ENCODE measurements around the gene EPHA6.

EPHA6 gene

GRCh38 chr3:97552186-97552585 lies 737.8 kb downstream of the EPHA6 start:
- TF ChIP-seq CTCF (IDR thresholded peaks at IDR 0.05; ENCODE audit: low read depth, low read length): no peak
- no peak overlapping the region for H3K27ac ChIP-seq
- H3K27me3 ChIP-seq (ENCODE audit: insufficient read depth, low read depth, severe bottlenecking): no peaks in the 10 kb centered on the region
- H3K36me3 ChIP-seq: no peaks in the 10 kb centered on the region
- no peak overlapping the region for H3K4me3 ChIP-seq (ENCODE audit: low read depth, low read length)
- H3K9me3 ChIP-seq (ENCODE audit: severe bottlenecking): no peaks in the 10 kb centered on the region
- DNase-seq: no peak

GRCh38 chr3:97575742-97576141 lies 761.3 kb downstream of the EPHA6 start:
- Histone ChIP-seq H3K9me3 (ENCODE audit: severe bottlenecking) (no peaks in the 10 kb centered on the region), H3K27me3 (ENCODE audit: insufficient read depth, low read depth, severe bottlenecking) (no peaks in the 10 kb centered on the region), H3K27ac (no peak overlapping the region), H3K4me3 (ENCODE audit: low read depth, low read length) (no peak overlapping the region), H3K36me3 (no peaks in the 10 kb centered on the region)
- TF ChIP-seq CTCF (IDR thresholded peaks at IDR 0.05; ENCODE audit: low read depth, low read length): no peak
- DNase-seq: no peak

- Histone ChIP-seq H3K9me3 (ENCODE audit: severe bottlenecking) (no peaks in the 10 kb centered on the region), H3K36me3 (no peaks in the 10 kb centered on the region), H3K4me3 (ENCODE audit: low read depth, low read length) (no peak overlapping the region), H3K27ac (no peak overlapping the region), H3K27me3 (ENCODE audit: insufficient read depth, low read depth, severe bottlenecking) (no peaks in the 10 kb centered on the region)
- DNase-seq: no peak
- TF ChIP-seq CTCF (IDR thresholded peaks at IDR 0.05; ENCODE audit: low read depth, low read length): no peak
These were observed 761.8 kb downstream of the EPHA6 start for GRCh38 chr3:97576221-97576620.

- no peak for DNase-seq
- no peaks in the 10 kb centered on the region for H3K36me3 ChIP-seq
- H3K27ac ChIP-seq: no peak overlapping the region
- H3K9me3 ChIP-seq (ENCODE audit: severe bottlenecking): no peaks in the 10 kb centered on the region
- no peak for TF ChIP-seq CTCF (IDR thresholded peaks at IDR 0.05; ENCODE audit: low read depth, low read length)
- no peaks in the 10 kb centered on the region for H3K27me3 ChIP-seq (ENCODE audit: insufficient read depth, low read depth, severe bottlenecking)
- H3K4me3 ChIP-seq (ENCODE audit: low read depth, low read length): no peak overlapping the region
These were observed 765.0 kb downstream of the EPHA6 start for GRCh38 chr3:97579365-97579764.

GRCh38 chr3:97610626-97611025 lies 796.2 kb downstream of the EPHA6 start:
- Histone ChIP-seq H3K4me3 (ENCODE audit: low read depth, low read length) (no peak overlapping the region), H3K9me3 (ENCODE audit: severe bottlenecking) (no peaks in the 10 kb centered on the region), H3K27ac (no peak overlapping the region), H3K27me3 (ENCODE audit: insufficient read depth, low read depth, severe bottlenecking) (no peaks in the 10 kb centered on the region), H3K36me3 (no peaks in the 10 kb centered on the region)
- DNase-seq: no peak
- no peak for TF ChIP-seq CTCF (IDR thresholded peaks at IDR 0.05; ENCODE audit: low read depth, low read length)

GRCh38 chr3:97612632-97613031 lies 798.2 kb downstream of the EPHA6 start:
- H3K36me3 ChIP-seq: no peaks in the 10 kb centered on the region
- no peaks in the 10 kb centered on the region for H3K9me3 ChIP-seq (ENCODE audit: severe bottlenecking)
- no peak overlapping the region for H3K4me3 ChIP-seq (ENCODE audit: low read depth, low read length)
- TF ChIP-seq CTCF (IDR thresholded peaks at IDR 0.05; ENCODE audit: low read depth, low read length): no peak
- DNase-seq: no peak
- no peaks in the 10 kb centered on the region for H3K27me3 ChIP-seq (ENCODE audit: insufficient read depth, low read depth, severe bottlenecking)
- H3K27ac ChIP-seq: no peak overlapping the region

Data from WERI-Rb-1 (cell line).